OCI-LY7 (cell line): ENCODE results near the gene MAP3K13. TPM values are rescaled to one million over a fixed set of nuclear protein-coding genes. Genes with fewer than 3 reads are reported as not detected.

Experiments
- BruUV-seq: library from RNA; stranded (reverse); fragments of 400-500 nt; replicated peaks from 2 replicates; lab custom pipeline; 2021; lab: Mats Ljungman, UMichigan
- CTCF ChIA-PET: fragments of 300-600 bp; sonication (Branson Sonifier 250); formaldehyde crosslinking; loops from one replicate; lab custom pipeline; 2022; ENCODE audit warnings: antibody characterized with exemption; ENCODE audit not compliant: unreplicated experiment; lab: Charles Lee
- POLR2A ChIA-PET: fragments of 300-600 bp; sonication (Branson Sonifier 250); formaldehyde crosslinking; loops from one replicate; lab custom pipeline; 2022; ENCODE audit warnings: antibody characterized with exemption; lab: Charles Lee
- DNase-seq: peaks from one replicate; pipeline ENCODE4 v3.0.0-alpha.2; 2015; ENCODE audit warnings: low spot score
- H2AFZ ChIP-seq: fragments of 200-600 bp; sonication (generic), shearing (Covaris generic); 2 replicates; pipeline ENCODE4 v1.6.1; 2014; ENCODE audit warnings: mild to moderate bottlenecking, antibody characterized with exemption, low read length, moderate library complexity
- H3K27ac ChIP-seq: fragments of 200-600 bp; sonication (generic); 2 replicates; pipeline ENCODE4 v1.5.1; 2014; ENCODE audit warnings: mixed run types, low read depth, mild to moderate bottlenecking, moderate library complexity, low read length, inconsistent platforms; ENCODE audit not compliant: poor library complexity, severe bottlenecking
- H3K36me3 ChIP-seq: fragments of 200-600 bp; sonication (generic); 2 replicates; pipeline ENCODE4 v1.6.1; 2014; ENCODE audit warnings: mild to moderate bottlenecking, antibody characterized with exemption, low read length, moderate library complexity, mixed read lengths; ENCODE audit not compliant: insufficient read depth
- H3K4me1 ChIP-seq: fragments of 200-600 bp; sonication (generic); 2 replicates; pipeline ENCODE4 v1.5.1; 2014; ENCODE audit warnings: mild to moderate bottlenecking, low read length; ENCODE audit not compliant: insufficient read depth, poor library complexity, severe bottlenecking
- H3K4me2 ChIP-seq: fragments of 200-600 bp; sonication (generic); 2 replicates; pipeline ENCODE4 v1.6.1; 2014; ENCODE audit warnings: mild to moderate bottlenecking, low read length
- H3K4me3 ChIP-seq: fragments of 200-600 bp; sonication (generic); 2 replicates; pipeline ENCODE4 v1.5.1; 2014; ENCODE audit warnings: mild to moderate bottlenecking, low read depth, low read length; ENCODE audit not compliant: poor library complexity, severe bottlenecking
- H3K79me2 ChIP-seq: fragments of 200-600 bp; sonication (generic); 2 replicates; pipeline ENCODE4 v1.6.1; 2016; ENCODE audit warnings: low read depth, mild to moderate bottlenecking, low read length, moderate library complexity, mixed read lengths; ENCODE audit not compliant: insufficient read depth
- H3K9me2 ChIP-seq: fragments of 200-600 bp; sonication (generic); 2 replicates; pipeline ENCODE4 v1.6.1; 2016; ENCODE audit warnings: mild to moderate bottlenecking, low read length, mixed read lengths; ENCODE audit not compliant: insufficient read depth
- H3K9me3 ChIP-seq: fragments of 200-600 bp; sonication (generic); 2 replicates; pipeline ENCODE4 v1.6.1; 2014; ENCODE audit warnings: mild to moderate bottlenecking, mixed run types, low read length, mixed read lengths
- H4K20me1 ChIP-seq: fragments of 200-600 bp; sonication (generic); 2 replicates; pipeline ENCODE4 v1.6.1; 2014; ENCODE audit warnings: mild to moderate bottlenecking, antibody characterized with exemption, low read length, moderate library complexity, mixed read lengths; ENCODE audit not compliant: insufficient read depth
- CTCF ChIP-seq: fragments of 200-600 bp; sonication (generic); conservative IDR thresholded peaks from 2 replicates; pipeline ENCODE4 v1.5.1; 2014; ENCODE audit warnings: mild to moderate bottlenecking, antibody characterized with exemption, low read length, moderate library complexity, mixed read lengths
- EZH2phosphoT487 ChIP-seq: fragments of 200-600 bp; sonication (generic); IDR thresholded peaks from 2 replicates; pipeline ENCODE4 v1.6.1; 2018; ENCODE audit warnings: low read depth, borderline replicate concordance, mild to moderate bottlenecking, mixed run types, antibody characterized with exemption, low read length, moderate library complexity, mixed read lengths
- intact Hi-C: fragments of 100-400 bp; cut with micrococcal nuclease; formaldehyde crosslinking; loops from one replicate; pipeline ENCODE4 v1.10.0; 2022; ENCODE audit not compliant: unreplicated experiment
- total RNA-seq, 2 experiments: library from RNA; depleted of rRNA in 1 of 2; stranded (reverse); fragments of >200 nt in 1 of 2; shearing (Covaris generic) in 1 of 2; gene quantifications; 2 replicates each; pipeline ENCODE4 v1.2.3, GENCODE V29; 2014 to 2022

Gene MAP3K13
- total RNA-seq, 2 experiments from 2014 or later, result 7.6 to 15.0 TPM

DNA sequence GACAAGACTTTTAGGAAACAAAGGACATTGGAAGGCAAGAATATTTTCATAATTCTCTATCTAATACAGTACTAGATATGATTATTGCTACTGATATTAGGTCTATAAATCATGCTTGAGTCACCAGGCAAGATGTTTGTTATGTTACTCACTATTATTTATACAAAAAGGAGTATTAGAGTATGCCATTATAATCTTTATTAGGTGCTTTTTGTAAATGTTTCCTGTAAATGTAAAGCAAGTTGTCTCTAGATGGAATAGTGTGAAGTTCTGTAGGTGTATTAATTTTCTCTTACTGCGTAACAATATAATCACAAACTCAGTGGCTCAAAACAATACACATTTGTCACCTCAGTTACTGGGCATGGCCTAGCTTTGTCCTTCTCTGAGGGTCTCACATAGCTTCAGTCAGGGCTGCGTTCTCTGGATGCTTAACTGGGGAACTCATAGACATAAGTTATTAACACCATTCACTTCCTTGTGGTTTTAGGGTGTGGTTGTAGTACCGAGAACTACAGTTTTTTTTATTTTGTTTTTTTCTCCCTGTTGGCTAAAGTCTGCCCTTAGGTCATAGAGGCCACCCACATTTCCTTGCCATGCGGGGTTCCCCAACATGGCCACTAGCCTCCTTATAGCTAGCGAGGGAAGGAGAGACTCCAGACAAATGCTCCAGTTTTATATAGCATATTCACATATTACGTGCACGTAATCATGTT lies 20.3 kb upstream of the MAP3K13 start:
- ChIA-PET CTCF (no interaction called here), POLR2A (no interaction called here)
- no peak overlapping the region for H3K27ac ChIP-seq
- no TSS peak for BruUV-seq
- H4K20me1 ChIP-seq, result no peaks in the 10 kb centered on the region
- no peaks in the 10 kb centered on the region for H3K36me3 ChIP-seq
- H3K4me2 ChIP-seq, result no peak overlapping the region
- intact Hi-C loops, result no loop called here
- no peak overlapping the region for H2AFZ ChIP-seq
- no peak for DNase-seq
- TF ChIP-seq CTCF (no peak), EZH2phosphoT487 (no peak)
- no peaks in the 10 kb centered on the region for H3K4me1 ChIP-seq
- H3K79me2 ChIP-seq, result no peaks in the 10 kb centered on the region
- H3K9me2 ChIP-seq, result no peaks in the 10 kb centered on the region
- no peaks in the 10 kb centered on the region for H3K9me3 ChIP-seq
- no peak overlapping the region for H3K4me3 ChIP-seq

DNA sequence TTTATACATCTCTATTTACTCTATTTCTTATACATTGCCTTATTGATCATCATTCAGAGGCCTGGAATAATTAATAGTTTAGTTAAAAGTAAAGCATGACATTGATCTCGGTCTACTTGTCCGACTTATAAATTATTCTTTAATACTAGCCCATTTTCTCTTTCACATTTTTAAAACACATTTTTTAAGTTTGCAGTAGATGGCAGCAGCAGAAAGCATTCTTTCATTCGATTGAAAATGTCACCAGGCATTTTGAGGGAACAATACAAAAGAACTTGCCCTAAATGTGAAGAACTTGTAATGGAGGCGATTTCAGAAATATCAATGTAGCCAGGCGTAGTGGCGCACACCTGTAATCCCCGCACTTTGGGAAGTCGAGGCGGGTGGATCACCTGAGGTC lies 15.5 kb upstream of the MAP3K13 start:
- DNase-seq, result no peak
- POLR2A ChIA-PET, result no interaction called here
- Histone ChIP-seq H3K4me2 (no peak overlapping the region), H3K4me1 (no peaks in the 10 kb centered on the region), H3K27ac (no peak overlapping the region), H3K4me3 (no peak overlapping the region), H3K36me3 (no peaks in the 10 kb centered on the region), H3K9me3 (no peaks in the 10 kb centered on the region), H2AFZ (no peak overlapping the region), H4K20me1 (no peaks in the 10 kb centered on the region), H3K9me2 (no peaks in the 10 kb centered on the region), H3K79me2 (no peaks in the 10 kb centered on the region)
- CTCF ChIA-PET, result no interaction called here
- BruUV-seq, result no TSS peak
- TF ChIP-seq CTCF, result no peak
- no peak for TF ChIP-seq EZH2phosphoT487
- intact Hi-C loops, result no loop called here

DNA sequence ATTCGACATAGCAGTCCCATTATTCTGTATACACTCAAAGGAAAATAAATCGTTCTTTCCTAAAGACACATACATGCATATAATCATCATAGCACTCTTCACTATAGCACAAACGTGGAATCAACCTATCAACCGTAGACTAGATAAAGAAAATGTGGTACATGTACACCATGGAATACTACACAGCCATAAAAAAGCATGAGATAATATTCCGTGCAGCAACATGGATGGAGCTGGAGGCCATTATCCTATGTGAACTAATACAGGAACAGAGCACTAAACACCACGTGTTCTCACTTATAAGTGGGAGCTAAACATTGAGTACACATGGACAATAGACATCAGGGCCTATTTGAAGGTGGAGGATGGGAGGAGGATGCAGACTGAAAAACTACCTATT lies 12.1 kb upstream of the MAP3K13 start:
- Histone ChIP-seq H3K4me2 (no peak overlapping the region), H2AFZ (no peak overlapping the region), H3K9me2 (no peaks in the 10 kb centered on the region), H3K9me3 (no peaks in the 10 kb centered on the region), H4K20me1 (no peaks in the 10 kb centered on the region), H3K4me1 (no peaks in the 10 kb centered on the region), H3K36me3 (no peaks in the 10 kb centered on the region), H3K27ac (no peak overlapping the region), H3K79me2 (no peaks in the 10 kb centered on the region), H3K4me3 (no peak overlapping the region)
- no TSS peak for BruUV-seq
- intact Hi-C loops, result loop anchor here (5.0 kb wide), 2 partner anchors 206 to 226 kb away; no protein-coding TSS in a partner anchor
- no peak for TF ChIP-seq CTCF
- no peak for TF ChIP-seq EZH2phosphoT487
- POLR2A ChIA-PET, result no interaction called here
- CTCF ChIA-PET, result no interaction called here
- no peak for DNase-seq
